ENCODE data around the gene PBXIP1. TPM values are rescaled to one million over a fixed set of nuclear protein-coding genes. Genes with fewer than 3 reads are reported as not detected.

The PBXIP1 gene
- total RNA-seq, result 10 to 100 TPM; 23.0 to 39.9 TPM

GRCh38 chr1:154955718-154956543, at the start of gene PBXIP1:
Gene PBXIP1, minus strand, starts transcription at chr1:154956099. Its CDS starts 2,378 bp downstream, at chr1:154953721.

GRCh38 chr1:155002464-155003226, 46.7 kb upstream of the PBXIP1 start, which contains the start of gene ZBTB7B:
Gene ZBTB7B, plus strand, starts transcription at chr1:155002802. Its CDS starts 11,859 bp downstream, at chr1:155014661.

GRCh38 chr1:154993572-154994268, 37.8 kb upstream of the PBXIP1 start, which contains the start of gene LENEP:
Gene LENEP, plus strand, starts transcription at chr1:154993586. Its CDS starts 22 bp downstream, at chr1:154993608.

GRCh38 chr1:154982897-154983648, 27.2 kb upstream of the PBXIP1 start, which contains the start of gene FLAD1:
Gene FLAD1, plus strand, starts transcription at chr1:154983344. Its CDS starts 351 bp downstream, at chr1:154983695.

GRCh38 chr1:154974102-154974807, 18.4 kb upstream of the PBXIP1 start, which contains the start of gene CKS1B:
Gene CKS1B, plus strand, starts transcription at chr1:154974681. Its CDS starts 65 bp downstream, at chr1:154974746.

GRCh38 chr1:154970631-154971340, 14.9 kb upstream of the PBXIP1 start, which contains the start of gene SHC1:
Gene SHC1, minus strand, starts transcription at chr1:154970747. Its CDS starts 221 bp downstream, at chr1:154970526.

GRCh38 chr1:154961207-154962155, 5.6 kb upstream of the PBXIP1 start, which contains the start of gene PYGO2:
Gene PYGO2, minus strand, starts transcription at chr1:154961782. Its CDS starts 206 bp downstream, at chr1:154961576.

GRCh38 chr1:154936555-154937084, 19.3 kb downstream of the PBXIP1 start, which contains the start of gene PMVK:
Gene PMVK, minus strand, starts transcription at chr1:154936719. Its CDS starts 34 bp downstream, at chr1:154936685.

Small RNAs within 50 kb of the gene (small RNA-seq; reads per million reads assigned to genes)
- gene MIR4258, result 0 reads per million in 2 donors
- 0 reads per million in 2 donors for gene RF00017

Other genes with a start within 250 kb of the PBXIP1 start
- under 1 TPM; under 0.01 TPM for gene KCNN3, start 85.8 kb downstream of the PBXIP1 start, total RNA-seq
- 10 to 100 TPM in 1 of 2 donors, 1 to 10 TPM in 1; 8.3 to 11.0 TPM for gene PMVK, start 19.4 kb downstream of the PBXIP1 start, total RNA-seq
- gene PYGO2, start 5.7 kb upstream of the PBXIP1 start, total RNA-seq, result 10 to 100 TPM; 15.7 to 22.0 TPM
- 100 to 1,000 TPM; 114 to 143 TPM for gene SHC1, start 14.6 kb upstream of the PBXIP1 start, total RNA-seq
- 100 to 1,000 TPM in 1 of 2 donors, 10 to 100 TPM in 1; 59.9 to 210 TPM for gene CKS1B, start 18.6 kb upstream of the PBXIP1 start, total RNA-seq
- gene FLAD1, start 27.2 kb upstream of the PBXIP1 start, total RNA-seq, result 10 to 100 TPM; 33.4 to 46.0 TPM
- 1 to 10 TPM in 1 of 2 donors, under 1 TPM in 1; 0.67 to 1.0 TPM for gene LENEP, start 37.5 kb upstream of the PBXIP1 start, total RNA-seq
- 10 to 100 TPM; 20.0 to 25.8 TPM for gene ZBTB7B, start 46.7 kb upstream of the PBXIP1 start, total RNA-seq
- gene DCST2, start 77.7 kb upstream of the PBXIP1 start, total RNA-seq, result under 1 TPM in 1 of 2 donors, not detected in 1; under 0.01 TPM
- gene DCST1, start 77.7 kb upstream of the PBXIP1 start, total RNA-seq, result under 1 TPM in 1 of 2 donors, not detected in 1; under 0.01 TPM
- 10 to 100 TPM; 65.7 to 78.6 TPM for gene ADAM15, start 95.2 kb upstream of the PBXIP1 start, total RNA-seq
- 1 to 10 TPM; 2.1 to 3.3 TPM for gene EFNA4, start 107.6 kb upstream of the PBXIP1 start, total RNA-seq
- gene EFNA3, start 122.7 kb upstream of the PBXIP1 start, total RNA-seq, result under 1 TPM; 0.33 to 0.69 TPM
- gene EFNA1, start 171.8 kb upstream of the PBXIP1 start, total RNA-seq, result 10 to 100 TPM in 1 of 2 donors, 1 to 10 TPM in 1; 8.3 to 13.4 TPM
- 10 to 100 TPM; 33.3 to 43.4 TPM for gene SLC50A1, start 179.8 kb upstream of the PBXIP1 start, total RNA-seq
- gene DPM3, start 184.4 kb upstream of the PBXIP1 start, total RNA-seq, result 10 to 100 TPM; 33.3 to 74.0 TPM
- gene KRTCAP2, start 217.2 kb upstream of the PBXIP1 start, total RNA-seq, result 100 to 1,000 TPM; 123 to 126 TPM
- 1 to 10 TPM; 3.4 to 4.3 TPM for gene TRIM46, start 217.8 kb upstream of the PBXIP1 start, total RNA-seq